ENCODE measurements around the gene EME1. TPM values are rescaled to one million over a fixed set of nuclear protein-coding genes. Genes with fewer than 3 reads are reported as not detected.

The EME1 gene
- total and polyA plus RNA-seq, 2 of the 13 experiments (the other 11 are each of a cell fraction or from before 2014, with no cell fraction given) = 20.7 to 24.6 TPM

GRCh38 chr17:50344731-50345365 is 28.2 kb upstream of the EME1 start (continued):
- TF ChIP-seq ZNF687 (CRISPR knock-in tag; IDR thresholded peaks at IDR 0.05) = no peak
- TF ChIP-seq HINFP (CRISPR knock-in tag; IDR thresholded peaks at IDR 0.05; ENCODE audit: low read depth) = no peak
- TF ChIP-seq HNRNPH1 (optimal IDR thresholded peaks at IDR 0.05; ENCODE audit: low read depth, low read length) = no peak
- peak; percentile 1 for TF ChIP-seq ASH2L (IDR thresholded peaks at IDR 0.05; ENCODE audit: insufficient read length, low read depth, low read length)
- peak; percentile 61; the same call in 1 of the 2 replicates for TF ChIP-seq ZNF839 (CRISPR knock-in tag; IDR thresholded peaks at IDR 0.05; ENCODE audit: borderline replicate concordance)
- TF ChIP-seq ZNF768 (CRISPR knock-in tag; IDR thresholded peaks at IDR 0.05) = no peak
